Endodermal cell (in vitro differentiated cells): ENCODE data around the gene ARHGEF12. TPM values are rescaled to one million over a fixed set of nuclear protein-coding genes. Genes with fewer than 3 reads are reported as not detected.

Experiments
- DNase-seq: peaks from one replicate; pipeline ENCODE4 v3.0.0-alpha.2; 2017
- H3K27ac ChIP-seq: 2 replicates; pipeline ENCODE4 v1.5.1; 2013; ENCODE audit warnings: mild to moderate bottlenecking, low read depth, low read length, moderate library complexity
- H3K27me3 ChIP-seq: 2 replicates; pipeline ENCODE4 v1.6.1; 2013; ENCODE audit warnings: mild to moderate bottlenecking, low read length, moderate library complexity; ENCODE audit not compliant: insufficient read depth, control insufficient read depth, poor library complexity, severe bottlenecking
- H3K36me3 ChIP-seq: 2 replicates; pipeline ENCODE4 v1.7.0; 2013; ENCODE audit warnings: mild to moderate bottlenecking, low read length, moderate library complexity; ENCODE audit not compliant: control insufficient read depth, insufficient read depth
- H3K4me1 ChIP-seq: one replicate; pipeline ENCODE4 v1.7.0; 2013; ENCODE audit warnings: low read length; ENCODE audit not compliant: control insufficient read depth, insufficient read depth
- H3K4me3 ChIP-seq: 2 replicates; pipeline ENCODE4 v1.5.1; 2013; ENCODE audit warnings: mild to moderate bottlenecking, low read length, moderate library complexity
- H3K9ac ChIP-seq: 2 replicates; pipeline ENCODE4 v1.6.1; 2013; ENCODE audit warnings: mild to moderate bottlenecking, low read length, moderate library complexity; ENCODE audit not compliant: poor library complexity, severe bottlenecking; ENCODE audit errors: extremely low read depth
- H3K9me3 ChIP-seq: 2 replicates; pipeline ENCODE4 v1.6.1; 2013; ENCODE audit warnings: mild to moderate bottlenecking, low read length, moderate library complexity; ENCODE audit not compliant: control insufficient read depth
- H3K27ac Mint-ChIP-seq: 2 replicates; pipeline ENCODE4 v1.8.0; 2020; ENCODE audit warnings: mixed read lengths
- H3K27me3 Mint-ChIP-seq: 2 replicates; pipeline ENCODE4 v1.8.0; 2021; ENCODE audit warnings: mild to moderate bottlenecking, mixed read lengths; ENCODE audit not compliant: insufficient read depth
- H3K36me3 Mint-ChIP-seq: 2 replicates; pipeline ENCODE4 v1.8.0; 2020; ENCODE audit warnings: low read depth, mixed read lengths
- H3K4me1 Mint-ChIP-seq: 2 replicates; pipeline ENCODE4 v1.8.0; 2020; ENCODE audit warnings: mixed read lengths
- H3K4me3 Mint-ChIP-seq: 2 replicates; pipeline ENCODE4 v1.8.0; 2020; ENCODE audit warnings: mild to moderate bottlenecking, moderate library complexity, mixed read lengths
- H3K9me3 Mint-ChIP-seq: 2 replicates; pipeline ENCODE4 v1.8.0; 2020; ENCODE audit warnings: mild to moderate bottlenecking, mixed read lengths
- CTCF ChIP-seq: fragments of 200-600 bp; sonication (generic); conservative IDR thresholded peaks from 2 replicates; pipeline ENCODE4 v1.5.0; 2021; ENCODE audit warnings: antibody characterized with exemption, mild to moderate bottlenecking
- WGBS, 2 experiments: methylation state at CpG; one replicate each; pipeline versions ENCODE4 v1.1.5 to v1.1.7; 2013; ENCODE audit warnings: missing lambda C conversion rate in 2 of 2, mixed read lengths in 1 of 2; ENCODE audit not compliant: insufficient coverage in 1 of 2, insufficient read length in 1 of 2; 5-methylcytosine and 5-hydroxymethylcytosine counted together
- total RNA-seq, 2 donors: library from RNA; stranded (reverse); fragmentation: NEBNext Ultra II Directional in 1 of 2; extraction: Animal tissue kit (Norgen Biotek cat#: 25700) in 1 of 2; gene quantifications; 2 replicates in 1 of 2; 3 replicates in 1 of 2; pipeline ENCODE4 v1.2.1, GENCODE V29; 2021

The ARHGEF12 gene
- total RNA-seq, 2 donors from 2014 or later = 35.3 to 38.7 TPM

- DNase-seq = peak; percentile 68
- Histone ChIP-seq H3K9me3 (no peaks in the 10 kb centered on the region), H3K27me3 (no peaks in the 10 kb centered on the region), H3K36me3 (no peaks in the 10 kb centered on the region), H3K4me1 (peaks cover 9% of the 10 kb centered on the region), H3K27ac (no peak overlapping the region), H3K4me3 (no peak overlapping the region), H3K9ac (no peak overlapping the region)
- Mint-ChIP-seq H3K36me3 (no peaks in the 10 kb centered on the region), H3K27ac (peak overlapping the region; percentile 25), H3K9me3 (no peaks in the 10 kb centered on the region), H3K27me3 (peaks cover 10% of the 10 kb centered on the region), H3K4me3 (peak overlapping the region; percentile 4), H3K4me1 (peaks cover 11% of the 10 kb centered on the region)
- 61 to 71% methylated on average over 7 to 12 of the region's 12 CpGs for WGBS, 2 experiments
- no peak for TF ChIP-seq CTCF
Measured at GRCh38 chr11:120523196-120523595, 187.0 kb downstream of the ARHGEF12 start.

GRCh38 chr11:120524536-120525085 lies 188.4 kb downstream of the ARHGEF12 start:
- TF ChIP-seq CTCF = no peak
- Mint-ChIP-seq H3K4me3 (no peak overlapping the region), H3K9me3 (peaks cover 4% of the 10 kb centered on the region), H3K27me3 (peaks cover 13% of the 10 kb centered on the region), H3K4me1 (peaks cover 11% of the 10 kb centered on the region), H3K36me3 (no peaks in the 10 kb centered on the region), H3K27ac (no peak overlapping the region)
- Histone ChIP-seq H3K27ac (no peak overlapping the region), H3K4me3 (no peak overlapping the region), H3K36me3 (no peaks in the 10 kb centered on the region), H3K27me3 (no peaks in the 10 kb centered on the region), H3K4me1 (peaks cover 9% of the 10 kb centered on the region), H3K9ac (no peak overlapping the region), H3K9me3 (no peaks in the 10 kb centered on the region)
- WGBS, 2 experiments = 80 to 81% methylated on average over 5 to 9 of the region's 9 CpGs
- no peak for DNase-seq

GRCh38 chr11:120525261-120526171 lies 189.3 kb downstream of the ARHGEF12 start:
- H3K27ac Mint-ChIP-seq = peak overlapping the region; percentile 19
- Histone ChIP-seq H3K9ac (no peak overlapping the region), H3K4me3 (no peak overlapping the region), H3K27me3 (no peaks in the 10 kb centered on the region), H3K4me1 (peaks cover 9% of the 10 kb centered on the region), H3K27ac (no peak overlapping the region), H3K9me3 (no peaks in the 10 kb centered on the region), H3K36me3 (no peaks in the 10 kb centered on the region)
- peaks cover 13% of the 10 kb centered on the region for H3K27me3 Mint-ChIP-seq
- no peak for DNase-seq
- WGBS, 2 experiments = 78 to 87% methylated on average over 2 to 16 of the region's 16 CpGs
- no peak for TF ChIP-seq CTCF
- H3K36me3 Mint-ChIP-seq = no peaks in the 10 kb centered on the region
- H3K9me3 Mint-ChIP-seq = peaks cover 4% of the 10 kb centered on the region
- peaks cover 11% of the 10 kb centered on the region for H3K4me1 Mint-ChIP-seq
- H3K4me3 Mint-ChIP-seq = no peak overlapping the region
